Tibial nerve (tissue), 4 donors: ENCODE measurements around the gene BLCAP. TPM values are rescaled to one million over a fixed set of nuclear protein-coding genes. Genes with fewer than 3 reads are reported as not detected.
"Not testable (repeated sequence)": the region's sequence is repeated elsewhere in the genome, so short reads cannot be mapped to it uniquely, and the experiment has no call there.

Experiments
- DNase-seq, 2 donors: peaks; one replicate each; pipeline ENCODE4 v3.0.0-alpha.2; 2019; ENCODE audit warnings: low spot score in 2 of 2
- H3K27ac ChIP-seq, 4 donors: fragments of 200-600 bp; sonication (generic) in 3 of 4; one replicate each; pipeline ENCODE4 v1.5.1; 2017 to 2019; ENCODE audit warnings: mild to moderate bottlenecking in 1 of 4
- H3K27me3 ChIP-seq, 2 donors: fragments of 200-600 bp; sonication (generic) in 1 of 2; one replicate each; pipeline versions ENCODE4 v1.5.1 to v1.6.0; 2017 to 2019
- H3K36me3 ChIP-seq, 3 donors: fragments of 200-600 bp; sonication (generic); one replicate each; pipeline ENCODE4 v1.5.1; 2018 to 2019
- H3K4me1 ChIP-seq, 4 donors: fragments of 200-600 bp; sonication (generic) in 3 of 4; one replicate each; pipeline ENCODE4 v1.5.1; 2017 to 2019
- H3K4me3 ChIP-seq, 4 donors: fragments of 200-600 bp; sonication (generic) in 3 of 4; one replicate each; pipeline ENCODE4 v1.5.1; 2017 to 2019; ENCODE audit warnings: mild to moderate bottlenecking in 1 of 4, moderate library complexity in 1 of 4
- H3K9me3 ChIP-seq, 4 donors: fragments of 200-600 bp; sonication (generic) in 3 of 4; one replicate each; pipeline ENCODE4 v1.5.1; 2017 to 2019
- CTCF ChIP-seq, 5 experiments: fragments of 200-600 bp in 3 of 5; fragments of 450-650 bp in 2 of 5; sonication (generic) in 3 of 5; IDR thresholded peaks; one replicate each; pipeline ENCODE4 v1.5.1; 2016 to 2019; ENCODE audit warnings: antibody characterized with exemption in 5 of 5, mild to moderate bottlenecking in 3 of 5, moderate library complexity in 2 of 5
- EP300 ChIP-seq, 2 donors: sonication (generic); formaldehyde crosslinking; IDR thresholded peaks; one replicate each; pipeline ENCODE4 v1.6.1; 2017; ENCODE audit warnings: antibody characterized with exemption in 2 of 2, mild to moderate bottlenecking in 1 of 2
- POLR2A ChIP-seq, 2 donors: fragments of 450-650 bp; IDR thresholded peaks; one replicate each; pipeline ENCODE4 v1.6.1; 2017; ENCODE audit warnings: antibody characterized with exemption in 2 of 2, mild to moderate bottlenecking in 2 of 2, moderate library complexity in 2 of 2
- WGBS, 2 donors: methylation state at CpG; one replicate each; pipeline ENCODE4 v1.1.5; 2018; 5-methylcytosine and 5-hydroxymethylcytosine counted together
- total RNA-seq, 4 donors: library from RNA; depleted of rRNA; stranded (reverse); fragments of >200 nt; gene quantifications; one replicate each; pipeline ENCODE4 v1.1.0, GENCODE V29; 2016

Gene BLCAP
- total RNA-seq, 4 donors from 2014 or later = 39.8 to 51.3 (median 48.8) TPM

GRCh38 chr20:37556538-37556937, 28.9 kb upstream of the BLCAP start:
- H3K27ac ChIP-seq = no peak overlapping the region
- H3K27me3 ChIP-seq = peaks cover 0 to 13% of the 10 kb centered on the region in 2 donors
- no peaks in the 10 kb centered on the region for H3K4me1 ChIP-seq
- no peak for DNase-seq
- no peaks in the 10 kb centered on the region for H3K36me3 ChIP-seq
- WGBS, 2 donors = 80 to 81% methylated on average over 6 of the region's 6 CpGs
- H3K4me3 ChIP-seq = no peak overlapping the region
- TF ChIP-seq EP300 (IDR thresholded peaks at IDR 0.05) = no peak
- TF ChIP-seq POLR2A (IDR thresholded peaks at IDR 0.05) = no peak
- TF ChIP-seq CTCF (IDR thresholded peaks at IDR 0.05) = no peak
- H3K9me3 ChIP-seq = no peaks in the 10 kb centered on the region

- not testable (repeated sequence) for H3K36me3 ChIP-seq, H3K4me3 ChIP-seq, H3K9me3 ChIP-seq, DNase-seq, H3K27ac ChIP-seq, H3K27me3 ChIP-seq, H3K4me1 ChIP-seq
- 57 to 58% methylated on average over 13 of the region's 13 CpGs for WGBS, 2 donors
Observed at GRCh38 chr20:37554721-37555298, 27.1 kb upstream of the BLCAP start.

- no peaks in the 10 kb centered on the region for H3K36me3 ChIP-seq
- WGBS, 2 donors = 50 to 55% methylated on average over 1 of the region's 1 CpG
Observed at GRCh38 chr20:37552415-37552814, 24.7 kb upstream of the BLCAP start.

GRCh38 chr20:37551660-37552059, 24.0 kb upstream of the BLCAP start:
- WGBS, 2 donors = 75 to 88% methylated on average over 2 of the region's 2 CpGs
- not testable (repeated sequence) for H3K4me1 ChIP-seq, H3K27ac ChIP-seq, DNase-seq, H3K9me3 ChIP-seq, H3K36me3 ChIP-seq, H3K27me3 ChIP-seq, H3K4me3 ChIP-seq

More at GRCh38 chr20:37552415-37552814, 24.7 kb upstream of the BLCAP start:
- Histone ChIP-seq H3K9me3 (no peaks in the 10 kb centered on the region), H3K4me3 (no peak overlapping the region), H3K27ac (no peak overlapping the region), H3K4me1 (no peaks in the 10 kb centered on the region), H3K27me3 (no peaks in the 10 kb centered on the region)
- no peak for DNase-seq
- TF ChIP-seq EP300 (IDR thresholded peaks at IDR 0.05) = no peak
- no peak for TF ChIP-seq POLR2A (IDR thresholded peaks at IDR 0.05)
- no peak for TF ChIP-seq CTCF (IDR thresholded peaks at IDR 0.05)

GRCh38 chr20:37550101-37550920, 22.6 kb upstream of the BLCAP start:
- DNase-seq, H3K4me1 ChIP-seq, H3K4me3 ChIP-seq, H3K27ac ChIP-seq, H3K36me3 ChIP-seq, H3K27me3 ChIP-seq, H3K9me3 ChIP-seq: not testable (repeated sequence)
- 53 to 56% methylated on average over 16 of the region's 16 CpGs for WGBS, 2 donors

- no peaks in the 10 kb centered on the region for H3K4me1 ChIP-seq
- H3K36me3 ChIP-seq = no peaks in the 10 kb centered on the region
- TF ChIP-seq POLR2A (IDR thresholded peaks at IDR 0.05) (no peak), EP300 (IDR thresholded peaks at IDR 0.05) (no peak), CTCF (IDR thresholded peaks at IDR 0.05) (no peak)
- no peak overlapping the region for H3K4me3 ChIP-seq
- H3K27me3 ChIP-seq = no peaks in the 10 kb centered on the region
- H3K27ac ChIP-seq = no peak overlapping the region
- no peak for DNase-seq
- no peaks in the 10 kb centered on the region for H3K9me3 ChIP-seq
Observed at GRCh38 chr20:37547912-37548311, 20.2 kb upstream of the BLCAP start.
